HCT116 (cell line): ENCODE results near the gene OR5K4.

Experiments used
- CTCF ChIP-seq, 3 experiments: fragments of 200-600 bp in 1 of 3; sonication (generic) in 1 of 3; IDR thresholded peaks in 2 of 3; conservative IDR thresholded peaks in 1 of 3; 2 replicates each; pipeline ENCODE4 v1.5.1; 2012 to 2017; ENCODE audit warnings: low read depth in 2 of 3, low read length in 2 of 3, antibody characterized with exemption in 1 of 3, borderline replicate concordance in 1 of 3, control low read depth in 1 of 3, mild to moderate bottlenecking in 1 of 3, mixed read lengths in 1 of 3, mixed run types in 1 of 3, moderate library complexity in 1 of 3; ENCODE audit not compliant: insufficient read depth in 1 of 3
- POLR2A ChIP-seq: IDR thresholded peaks from 2 replicates; pipeline ENCODE4 v1.7.0; 2011; ENCODE audit warnings: borderline replicate concordance; ENCODE audit not compliant: insufficient read depth, insufficient read length; ENCODE audit errors: extremely low read depth
- POLR2AphosphoS5 ChIP-seq: IDR thresholded peaks from 2 replicates; pipeline ENCODE4 v1.6.1; 2011; ENCODE audit warnings: mild to moderate bottlenecking, low read depth, low read length, moderate library complexity
- REST ChIP-seq: IDR thresholded peaks from 2 replicates; pipeline ENCODE4 v1.6.1; 2012; ENCODE audit warnings: low read depth
- YY1 ChIP-seq: IDR thresholded peaks from 2 replicates; pipeline ENCODE4 v1.6.1; 2011; ENCODE audit warnings: low read length, low read depth, moderate library complexity, mild to moderate bottlenecking; ENCODE audit not compliant: insufficient replicate concordance; ENCODE audit errors: extremely low read depth
- ZFX ChIP-seq: fragments of 450-650 bp; IDR thresholded peaks from 2 replicates; pipeline ENCODE4 v1.6.1; 2017
- ZNF274 ChIP-seq: fragments of 200-500 bp; sonication (Bioruptor generic); IDR thresholded peaks from 2 replicates; pipeline ENCODE4 v1.6.1; 2014; ENCODE audit warnings: mild to moderate bottlenecking, low read depth, low read length, inconsistent platforms

GRCh38 chr3:98395101-98395500 is 41.4 kb downstream of the OR5K4 start:
- TF ChIP-seq ZNF274 (no peak), POLR2AphosphoS5 (no peak), POLR2A (no peak), YY1 (no peak), CTCF (IDR thresholded peaks at IDR 0.05 in 2 of 3, conservative IDR thresholded peaks at IDR 0.05 in 1 of 3; ENCODE audit: borderline replicate concordance in 1 of 3, insufficient read depth in 1 of 3, low read depth in 2 of 3, low read length in 2 of 3) (no peak), REST (no peak), ZFX (no peak)
